ENCODE results near the gene EVPLL.
"Not testable (repeated sequence)": the region's sequence is repeated elsewhere in the genome, so short reads cannot be mapped to it uniquely, and the experiment has no call there.

Gene EVPLL

GRCh38 chr17:18377437-18378204 lies at the start of gene EVPLL:
EVPLL (plus strand) TSS chr17:18377778; CDS start chr17:18380938, 3,160 bp downstream.
- DNase-seq (ENCODE audit: insufficient read length, low spot score) (peak; percentile 58), FAIRE-seq (no peak)

GRCh38 chr17:18328643-18329204 lies 48.9 kb upstream of the EVPLL start:
- DNase-seq (ENCODE audit: insufficient read length, low spot score) (no peak), FAIRE-seq (no peak)
- TF ChIP-seq CTCF (IDR thresholded peaks at IDR 0.05; ENCODE audit: insufficient read depth, missing control alignments) = no peak

More at GRCh38 chr17:18377437-18378204, at the start of gene EVPLL:
- TF ChIP-seq CTCF (IDR thresholded peaks at IDR 0.05; ENCODE audit: insufficient read depth, missing control alignments) = no peak

GRCh38 chr17:18331879-18332278 lies 45.7 kb upstream of the EVPLL start:
- DNase-seq (ENCODE audit: insufficient read length, low spot score) (no peak), FAIRE-seq (no peak)
- no peak for TF ChIP-seq CTCF (IDR thresholded peaks at IDR 0.05; ENCODE audit: insufficient read depth, missing control alignments)

- FAIRE-seq = no peak
These were observed 44.6 kb upstream of the EVPLL start for GRCh38 chr17:18332909-18333489.

GRCh38 chr17:18338158-18338557 lies 39.4 kb upstream of the EVPLL start:
- not testable (repeated sequence) for DNase-seq (ENCODE audit: insufficient read length, low spot score); FAIRE-seq

More at GRCh38 chr17:18332909-18333489, 44.6 kb upstream of the EVPLL start:
- no peak for DNase-seq (ENCODE audit: insufficient read length, low spot score)
- no peak for TF ChIP-seq CTCF (IDR thresholded peaks at IDR 0.05; ENCODE audit: insufficient read depth, missing control alignments)

- TF ChIP-seq CTCF (IDR thresholded peaks at IDR 0.05; ENCODE audit: insufficient read depth, missing control alignments) = no peak
- DNase-seq (ENCODE audit: insufficient read length, low spot score) (no peak), FAIRE-seq (no peak)
These were observed 37.6 kb upstream of the EVPLL start for GRCh38 chr17:18339933-18340332.

- DNase-seq (ENCODE audit: insufficient read length, low spot score) = no peak
- no peak for TF ChIP-seq CTCF (IDR thresholded peaks at IDR 0.05; ENCODE audit: insufficient read depth, missing control alignments)
- FAIRE-seq = no peak
These were observed 33.6 kb upstream of the EVPLL start for GRCh38 chr17:18344021-18344420.

All from D721Med (cell line).